ENCODE measurements around the gene OR2J2. TPM values are rescaled to one million over a fixed set of nuclear protein-coding genes. Genes with fewer than 3 reads are reported as not detected.
"Not testable (repeated sequence)": the region's sequence is repeated elsewhere in the genome, so short reads cannot be mapped to it uniquely, and the experiment has no call there.

The OR2J2 gene
- total RNA-seq, 1 experiment from 2014 or later: not detected

DNA sequence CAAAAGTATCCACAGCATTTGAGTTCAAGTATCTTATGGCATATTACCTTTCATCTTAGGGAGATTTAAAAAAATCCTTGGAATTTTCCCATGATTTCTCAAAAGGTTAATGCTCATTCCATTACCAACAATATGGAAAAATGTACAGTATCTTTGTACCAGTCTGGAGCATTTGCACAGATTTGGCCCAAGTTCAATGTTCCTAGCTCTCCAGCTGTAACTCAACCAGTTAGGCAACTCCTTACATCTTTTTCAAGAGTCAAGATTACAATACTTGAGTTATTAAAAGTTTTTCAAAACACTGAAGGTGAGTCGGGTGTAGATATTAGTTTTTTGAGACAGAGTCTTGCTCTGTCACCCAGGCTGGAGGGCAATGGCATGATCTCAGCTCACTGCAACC is 1.0 kb downstream of the OR2J2 start:
- intact Hi-C loops (cut with micrococcal nuclease; ENCODE audit: unreplicated experiment): no loop called here
- peaks cover 32% of the 10 kb centered on the region for H3K27me3 ChIP-seq (replicated peaks; ENCODE audit: insufficient read depth, low read depth, low read length, poor library complexity)
- H3K36me3 ChIP-seq (ENCODE audit: insufficient read depth, low read length, poor library complexity, severe bottlenecking): no peaks in the 10 kb centered on the region
- no peak overlapping the region for H3K4me3 ChIP-seq (ENCODE audit: low read depth, low read length, poor library complexity, severe bottlenecking)
- no peaks in the 10 kb centered on the region for H3K9me3 ChIP-seq (ENCODE audit: low read depth, low read length, poor library complexity, severe bottlenecking)
- DNase-seq (ENCODE audit: low spot score): no peak
- H3K4me1 ChIP-seq (ENCODE audit: insufficient read depth, low read length, poor library complexity, severe bottlenecking): no peaks in the 10 kb centered on the region
- no peak for TF ChIP-seq EZH2 (IDR thresholded peaks at IDR 0.05; ENCODE audit: borderline replicate concordance, low read depth, low read length, poor library complexity, severe bottlenecking)
- TF ChIP-seq, protein P1, sequence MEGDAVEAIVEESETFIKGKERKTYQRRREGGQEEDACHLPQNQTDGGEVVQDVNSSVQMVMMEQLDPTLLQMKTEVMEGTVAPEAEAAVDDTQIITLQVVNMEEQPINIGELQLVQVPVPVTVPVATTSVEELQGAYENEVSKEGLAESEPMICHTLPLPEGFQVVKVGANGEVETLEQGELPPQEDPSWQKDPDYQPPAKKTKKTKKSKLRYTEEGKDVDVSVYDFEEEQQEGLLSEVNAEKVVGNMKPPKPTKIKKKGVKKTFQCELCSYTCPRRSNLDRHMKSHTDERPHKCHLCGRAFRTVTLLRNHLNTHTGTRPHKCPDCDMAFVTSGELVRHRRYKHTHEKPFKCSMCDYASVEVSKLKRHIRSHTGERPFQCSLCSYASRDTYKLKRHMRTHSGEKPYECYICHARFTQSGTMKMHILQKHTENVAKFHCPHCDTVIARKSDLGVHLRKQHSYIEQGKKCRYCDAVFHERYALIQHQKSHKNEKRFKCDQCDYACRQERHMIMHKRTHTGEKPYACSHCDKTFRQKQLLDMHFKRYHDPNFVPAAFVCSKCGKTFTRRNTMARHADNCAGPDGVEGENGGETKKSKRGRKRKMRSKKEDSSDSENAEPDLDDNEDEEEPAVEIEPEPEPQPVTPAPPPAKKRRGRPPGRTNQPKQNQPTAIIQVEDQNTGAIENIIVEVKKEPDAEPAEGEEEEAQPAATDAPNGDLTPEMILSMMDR (conservative IDR thresholded peaks at IDR 0.05; ENCODE audit: low read depth, low read length): no peak
- CTCF ChIA-PET: no interaction called here
- POLR2A ChIA-PET (ENCODE audit: low non-redundant PET): no interaction called here
- no TSS peak for BruUV-seq (replicated peaks)
- H3K27ac ChIP-seq (ENCODE audit: low read depth, low read length, poor library complexity, severe bottlenecking): no peak overlapping the region

DNA sequence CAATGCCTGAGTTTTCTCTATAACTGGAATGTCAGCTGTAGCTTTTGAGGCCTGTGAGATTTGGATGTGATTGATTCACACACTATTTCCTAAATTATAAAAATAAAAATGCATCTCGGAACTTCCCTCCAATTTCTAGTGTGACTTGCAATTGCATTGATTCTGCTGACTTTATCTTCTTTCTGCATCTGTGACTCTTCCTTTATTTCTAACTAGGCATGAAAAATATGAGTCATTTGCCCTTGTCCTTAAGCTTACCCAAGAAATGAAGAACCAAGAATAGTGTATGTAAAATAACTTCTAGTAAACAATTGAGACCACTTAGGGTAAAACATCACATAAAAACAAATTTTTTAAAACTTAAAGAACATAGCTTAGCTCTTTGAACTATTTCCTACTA is 12.9 kb downstream of the OR2J2 start:
- no peak for DNase-seq (ENCODE audit: low spot score)
- Histone ChIP-seq H3K9me3 (ENCODE audit: low read depth, low read length, poor library complexity, severe bottlenecking) (no peaks in the 10 kb centered on the region), H3K27ac (ENCODE audit: low read depth, low read length, poor library complexity, severe bottlenecking) (no peak overlapping the region), H3K4me3 (ENCODE audit: low read depth, low read length, poor library complexity, severe bottlenecking) (no peak overlapping the region), H3K36me3 (ENCODE audit: insufficient read depth, low read length, poor library complexity, severe bottlenecking) (no peaks in the 10 kb centered on the region), H3K27me3 (replicated peaks; ENCODE audit: insufficient read depth, low read depth, low read length, poor library complexity) (no peaks in the 10 kb centered on the region), H3K4me1 (ENCODE audit: insufficient read depth, low read length, poor library complexity, severe bottlenecking) (no peaks in the 10 kb centered on the region)
- no TSS peak for BruUV-seq (replicated peaks)
- TF ChIP-seq, protein P1 (conservative IDR thresholded peaks at IDR 0.05; ENCODE audit: low read depth, low read length): no peak
- TF ChIP-seq EZH2 (IDR thresholded peaks at IDR 0.05; ENCODE audit: borderline replicate concordance, low read depth, low read length, poor library complexity, severe bottlenecking): no peak
- ChIA-PET CTCF (no interaction called here), POLR2A (ENCODE audit: low non-redundant PET) (no interaction called here)
- intact Hi-C loops (cut with micrococcal nuclease; ENCODE audit: unreplicated experiment): no loop called here

DNA sequence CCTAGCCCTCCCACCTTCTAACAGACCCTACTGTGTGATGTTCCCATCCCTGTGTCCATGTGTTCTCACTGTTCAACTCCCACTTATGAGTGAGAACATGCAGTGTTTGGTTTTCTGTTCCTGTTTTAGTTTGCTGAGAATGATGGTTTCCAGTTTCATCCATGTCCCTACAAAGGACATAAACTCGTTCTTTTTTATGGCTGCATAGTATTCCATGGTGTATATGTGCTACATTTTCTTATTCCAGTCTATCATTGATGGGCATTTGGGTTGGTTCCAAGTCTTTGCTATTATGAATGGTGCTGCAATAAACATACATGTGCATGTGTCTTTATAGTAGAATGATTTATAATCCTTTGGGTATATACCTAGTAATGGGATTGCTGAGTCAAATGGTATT is 18.0 kb downstream of the OR2J2 start:
- H3K9me3 ChIP-seq (ENCODE audit: low read depth, low read length, poor library complexity, severe bottlenecking); H3K27ac ChIP-seq (ENCODE audit: low read depth, low read length, poor library complexity, severe bottlenecking); POLR2A ChIA-PET (ENCODE audit: low non-redundant PET); intact Hi-C loops (cut with micrococcal nuclease; ENCODE audit: unreplicated experiment); BruUV-seq (replicated peaks); CTCF ChIA-PET; H3K27me3 ChIP-seq (replicated peaks; ENCODE audit: insufficient read depth, low read depth, low read length, poor library complexity); DNase-seq (ENCODE audit: low spot score); H3K4me1 ChIP-seq (ENCODE audit: insufficient read depth, low read length, poor library complexity, severe bottlenecking); H3K36me3 ChIP-seq (ENCODE audit: insufficient read depth, low read length, poor library complexity, severe bottlenecking); H3K4me3 ChIP-seq (ENCODE audit: low read depth, low read length, poor library complexity, severe bottlenecking): not testable (repeated sequence)

DNA sequence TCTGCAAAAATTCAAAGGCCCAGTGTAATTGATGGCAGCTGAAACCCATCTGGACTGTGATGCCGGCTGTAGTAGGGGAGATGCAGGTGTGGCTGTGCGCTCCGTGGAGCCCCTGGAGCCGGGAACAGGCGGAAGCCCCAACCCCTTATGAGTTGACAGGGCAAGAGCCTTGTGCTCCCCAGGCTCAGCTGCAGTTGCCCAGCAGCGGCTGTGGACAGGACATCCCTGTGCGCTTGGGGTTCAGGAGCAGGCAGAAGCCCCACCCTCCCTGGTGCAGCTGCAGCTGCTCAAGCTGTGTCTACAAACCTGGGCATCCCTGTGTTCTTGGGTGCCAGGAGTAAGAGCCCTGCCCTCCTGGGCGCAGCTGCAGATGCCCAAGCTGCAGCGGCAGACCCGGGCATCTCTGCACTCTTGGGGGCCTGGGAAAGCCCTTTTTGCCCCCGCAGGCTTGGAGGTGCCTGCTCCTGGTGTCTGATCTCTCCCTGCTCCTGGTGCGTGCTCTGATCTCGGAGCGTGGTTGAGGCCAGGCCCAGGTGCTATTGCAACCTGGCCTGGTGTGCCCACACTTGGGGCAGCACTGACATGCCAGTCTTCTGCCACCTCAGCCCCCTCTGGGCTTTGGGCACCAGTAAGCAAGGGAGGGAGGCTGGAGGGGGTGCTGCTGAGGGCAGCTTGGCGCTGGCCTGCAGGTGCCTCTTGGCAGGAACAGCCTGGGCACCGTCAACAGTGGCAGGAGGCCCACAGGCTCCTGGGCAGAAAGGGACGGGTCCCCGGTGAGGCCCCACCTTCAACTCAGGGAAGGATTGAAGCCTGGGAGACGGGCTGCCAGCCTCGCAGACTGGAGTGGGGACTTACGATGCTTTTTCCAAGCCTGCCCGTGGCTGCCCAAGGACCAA is 30.3 kb downstream of the OR2J2 start:
- BruUV-seq (replicated peaks): no TSS peak
- intact Hi-C loops (cut with micrococcal nuclease; ENCODE audit: unreplicated experiment): no loop called here
- Histone ChIP-seq H3K27me3 (replicated peaks; ENCODE audit: insufficient read depth, low read depth, low read length, poor library complexity) (no peaks in the 10 kb centered on the region), H3K9me3 (ENCODE audit: low read depth, low read length, poor library complexity, severe bottlenecking) (no peaks in the 10 kb centered on the region), H3K4me1 (ENCODE audit: insufficient read depth, low read length, poor library complexity, severe bottlenecking) (no peaks in the 10 kb centered on the region), H3K36me3 (ENCODE audit: insufficient read depth, low read length, poor library complexity, severe bottlenecking) (no peaks in the 10 kb centered on the region), H3K4me3 (ENCODE audit: low read depth, low read length, poor library complexity, severe bottlenecking) (no peak overlapping the region), H3K27ac (ENCODE audit: low read depth, low read length, poor library complexity, severe bottlenecking) (no peak overlapping the region)
- no peak for TF ChIP-seq EZH2 (IDR thresholded peaks at IDR 0.05; ENCODE audit: borderline replicate concordance, low read depth, low read length, poor library complexity, severe bottlenecking)
- TF ChIP-seq, protein P1 (conservative IDR thresholded peaks at IDR 0.05; ENCODE audit: low read depth, low read length): no peak
- ChIA-PET CTCF (no interaction called here), POLR2A (ENCODE audit: low non-redundant PET) (no interaction called here)
- DNase-seq (ENCODE audit: low spot score): no peak

All from A673 (cell line).